ENCODE measurements around the gene SYT1.

SYT1 gene

GRCh38 chr12:79063258-79063657, 198.7 kb downstream of the SYT1 start:
- no peak for DNase-seq

- DNase-seq = no peak
These were observed 203.4 kb downstream of the SYT1 start for GRCh38 chr12:79067977-79068376.

GRCh38 chr12:79069009-79069408, 204.4 kb downstream of the SYT1 start:
- DNase-seq = no peak

- no peak for DNase-seq
These were observed 206.9 kb downstream of the SYT1 start for GRCh38 chr12:79071498-79071897.

- DNase-seq = no peak
These were observed 208.9 kb downstream of the SYT1 start for GRCh38 chr12:79073506-79073905.

- DNase-seq = peak; percentile 32
These were observed 218.0 kb downstream of the SYT1 start for GRCh38 chr12:79082595-79082994.

- peak; percentile 83 for DNase-seq
These were observed 218.6 kb downstream of the SYT1 start for GRCh38 chr12:79083181-79083580.

GRCh38 chr12:79085106-79085682, 220.6 kb downstream of the SYT1 start:
- DNase-seq = no peak

GRCh38 chr12:79086541-79087296, 222.1 kb downstream of the SYT1 start:
- no peak for DNase-seq

GRCh38 chr12:79098530-79098929, 234.0 kb downstream of the SYT1 start:
- no peak for DNase-seq

- DNase-seq = no peak
These were observed 244.4 kb downstream of the SYT1 start for GRCh38 chr12:79108962-79109361.

- DNase-seq = no peak
These were observed 250.3 kb downstream of the SYT1 start for GRCh38 chr12:79114896-79115295.

- no peak for DNase-seq
These were observed 251.2 kb downstream of the SYT1 start for GRCh38 chr12:79115743-79116142.

GRCh38 chr12:79119796-79120195, 255.2 kb downstream of the SYT1 start:
- DNase-seq = peak; percentile 14

- peak; percentile 43 for DNase-seq
These were observed 256.9 kb downstream of the SYT1 start for GRCh38 chr12:79121486-79121885.

GRCh38 chr12:79124385-79124784, 259.8 kb downstream of the SYT1 start:
- no peak for DNase-seq

- DNase-seq = no peak
These were observed 260.8 kb downstream of the SYT1 start for GRCh38 chr12:79125358-79125757.

- no peak for DNase-seq
These were observed 262.7 kb downstream of the SYT1 start for GRCh38 chr12:79127271-79127751.

- no peak for DNase-seq
These were observed 264.4 kb downstream of the SYT1 start for GRCh38 chr12:79128956-79129355.

GRCh38 chr12:79138872-79139271, 274.3 kb downstream of the SYT1 start:
- DNase-seq = no peak

GRCh38 chr12:79140711-79141110, 276.1 kb downstream of the SYT1 start:
- no peak for DNase-seq

- DNase-seq = no peak
These were observed 277.2 kb downstream of the SYT1 start for GRCh38 chr12:79141776-79142175.

GRCh38 chr12:79143803-79144202, 279.2 kb downstream of the SYT1 start:
- DNase-seq = no peak

GRCh38 chr12:79151956-79152355, 287.4 kb downstream of the SYT1 start:
- DNase-seq = no peak

GRCh38 chr12:79155683-79156082, 291.1 kb downstream of the SYT1 start:
- DNase-seq = no peak

Data from DMS53 (cell line).